ENCODE data around the gene SRCAP.

DNA sequence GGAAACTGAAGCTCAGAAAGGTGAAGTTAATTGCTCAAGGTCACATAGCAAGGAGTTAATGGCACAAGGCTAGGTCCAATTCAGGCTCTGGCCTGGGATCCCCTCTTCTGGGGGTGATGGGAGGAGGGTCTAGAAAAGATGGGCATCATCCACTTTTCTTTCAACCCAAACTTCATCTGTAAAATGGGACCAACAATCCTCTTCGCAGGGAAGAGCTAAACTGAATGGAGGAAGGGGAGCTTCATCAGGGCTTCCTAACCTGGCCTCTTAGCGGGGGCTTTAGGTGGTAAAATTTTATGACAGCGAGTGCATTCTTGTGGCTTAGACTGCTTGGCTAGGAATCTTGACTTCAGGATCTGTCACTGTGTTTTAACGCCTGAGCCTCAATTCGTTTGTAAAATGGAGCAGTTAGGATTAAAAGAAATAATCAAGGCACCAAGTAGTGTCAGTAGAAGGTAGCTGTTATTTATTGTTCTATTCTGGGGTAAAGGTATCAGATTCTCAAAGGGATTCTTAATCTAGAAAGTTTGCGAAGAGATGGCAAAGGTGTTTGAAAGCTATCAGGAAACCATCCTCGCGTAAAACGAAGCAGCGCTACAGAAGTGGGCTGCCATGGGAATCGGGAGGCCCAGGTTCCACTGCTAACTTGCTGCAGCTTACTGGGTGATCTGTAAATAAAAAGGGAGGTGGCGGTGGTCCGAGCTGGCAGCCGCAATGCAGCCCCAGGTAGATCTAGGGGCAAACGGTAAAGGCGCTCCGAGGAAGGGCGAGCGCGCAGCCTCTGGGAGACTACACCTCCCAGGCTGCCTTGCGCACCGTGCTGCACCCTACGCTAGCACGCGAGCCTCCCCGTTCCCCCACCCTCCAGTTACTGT, 1.5 kb upstream of the SRCAP start:
- TF ChIP-seq POLR2A (IDR thresholded peaks at IDR 0.05; ENCODE audit: low read length) = no peak
- TF ChIP-seq GATA1 (IDR thresholded peaks at IDR 0.05; ENCODE audit: low read depth, low read length) = no peak

Measured in erythroblast (primary cell).